Measurements from ENCODE around the gene TSPEAR. TPM values are rescaled to one million over a fixed set of nuclear protein-coding genes. Genes with fewer than 3 reads are reported as not detected.

The TSPEAR gene
- total and polyA plus RNA-seq, 9 of the 15 experiments (the other 6 are each of a cell fraction or from before 2014, with no cell fraction given): not detected

DNA sequence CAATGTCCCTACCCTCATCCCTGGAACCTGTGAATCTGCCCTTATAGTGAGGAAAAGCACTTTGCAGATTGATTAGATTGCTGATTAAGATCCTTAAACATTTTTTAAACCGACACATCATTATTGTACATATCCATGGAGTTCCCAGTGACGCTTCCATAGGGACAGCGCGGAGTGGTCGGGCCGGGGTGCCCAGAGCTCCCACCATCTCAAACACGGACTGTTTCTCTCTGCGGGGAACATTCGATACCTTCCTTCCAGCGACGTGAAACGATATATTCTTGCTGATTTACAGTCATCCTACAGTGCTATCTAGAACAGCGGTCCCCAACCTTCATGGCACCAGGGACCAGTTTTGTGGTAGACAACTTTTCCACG is 10.4 kb downstream of the TSPEAR start:
- intact Hi-C loops (cut with micrococcal nuclease): no loop called here
- Histone ChIP-seq H3K9me3 (replicated peaks; ENCODE audit: control insufficient read depth, insufficient read depth, low read depth, low read length) (no peaks in the 10 kb centered on the region), H3K27ac (ENCODE audit: extremely low read depth, low read depth, low read length) (no peak overlapping the region), H3K4me2 (ENCODE audit: insufficient read depth, low read length) (no peak overlapping the region), H3K27me3 (ENCODE audit: control insufficient read depth in 2 of 2, insufficient read depth in 2 of 2, low read length in 2 of 2) (peaks cover 43 to 83% of the 10 kb centered on the region in 2 experiments), H3K9ac (ENCODE audit: insufficient read depth in 1 of 2, low read depth in 2 of 2, low read length in 2 of 2) (no peak overlapping the region), H2AFZ (ENCODE audit: low read depth, low read length) (no peak overlapping the region), H3K4me3 (no peak overlapping the region), H3K4me1 (replicated peaks in 1 of 2; ENCODE audit: control insufficient read depth in 2 of 2, insufficient read depth in 2 of 2, low read length in 2 of 2) (peaks cover 0 to 7% of the 10 kb centered on the region in 2 experiments; a peak in 1 of 5 replicates), H3K9me1 (ENCODE audit: control insufficient read depth, insufficient read depth, low read length) (peaks cover 3% of the 10 kb centered on the region), H3K79me2 (ENCODE audit: control insufficient read depth, insufficient read depth, low read length) (no peaks in the 10 kb centered on the region), H4K20me1 (replicated peaks; ENCODE audit: control insufficient read depth, insufficient read depth, low read length) (no peaks in the 10 kb centered on the region; the same call in 1 of the 2 replicates), H3K36me3 (ENCODE audit: control insufficient read depth, insufficient read depth, low read length) (no peaks in the 10 kb centered on the region)
- TF ChIP-seq HMBOX1 (IDR thresholded peaks at IDR 0.05) (no peak), HDAC6 (IDR thresholded peaks at IDR 0.05; ENCODE audit: low read depth, low read length) (no peak)
- no TSS peak for BruUV-seq (replicated peaks)
- in situ Hi-C loops (cut with MboI): no loop called here
- no peak for ATAC-seq
- ChIA-PET CTCF (ENCODE audit: low intra/inter-chr PET ratio) (no interaction called here), POLR2A (interaction anchor here (1.1 kb wide), 1 partner anchor 12 kb away, joined by 3 read pairs; no protein-coding TSS in a partner anchor)
- 2% methylated on average over 14 of the region's 14 CpGs for WGBS (ENCODE audit: insufficient coverage, low coverage, missing lambda C conversion rate)
- no peak for DNase-seq (ENCODE audit: extremely low read depth in 1 of 4, low spot score in 3 of 4)
- peak; percentile 19 for FAIRE-seq

DNA sequence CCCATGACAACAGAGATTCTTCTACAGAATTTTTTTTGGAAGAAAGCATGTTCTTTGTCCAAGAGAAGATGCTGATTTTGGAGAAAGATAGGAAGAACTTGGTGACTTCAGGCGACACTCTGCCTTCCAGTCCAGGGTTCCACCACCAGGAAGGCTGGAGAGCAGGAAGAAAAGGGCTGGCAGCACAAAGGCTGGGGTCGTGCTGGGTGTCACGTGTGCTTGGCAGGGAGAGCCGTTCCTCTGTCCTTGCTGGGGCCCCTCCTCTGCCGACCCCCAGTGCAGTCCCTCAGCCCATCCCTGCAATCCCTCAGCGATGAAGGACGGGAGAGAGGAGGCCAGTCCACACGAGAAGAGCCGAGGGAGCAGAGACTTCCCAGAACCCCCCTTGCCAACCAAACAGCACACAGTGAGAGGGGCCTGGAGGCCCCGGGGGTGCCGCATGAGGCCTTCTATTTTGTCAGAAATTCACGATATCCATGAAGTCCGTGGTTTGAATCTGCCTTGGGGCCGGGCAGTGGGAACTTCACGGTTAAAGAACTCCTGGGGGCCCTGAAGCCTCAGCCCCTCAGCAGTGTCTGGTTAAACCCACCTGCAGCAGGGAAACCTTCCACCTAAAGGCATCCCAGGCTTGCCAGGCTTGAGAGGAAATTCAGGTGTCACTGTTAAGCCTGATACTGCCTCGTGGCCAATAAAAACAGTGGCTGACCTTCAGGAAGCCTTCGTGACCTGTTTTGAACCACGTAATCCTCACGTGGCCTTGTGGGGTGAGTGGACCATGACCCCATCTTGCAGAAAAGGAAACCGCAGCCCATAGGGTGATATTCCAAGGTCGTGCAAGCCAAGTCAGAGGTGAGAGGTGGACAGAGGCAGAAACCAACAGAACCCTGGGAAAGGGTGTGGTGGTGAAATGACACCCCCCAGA is 11.0 kb downstream of the TSPEAR start:
- Histone ChIP-seq H3K27me3 (ENCODE audit: control insufficient read depth in 2 of 2, insufficient read depth in 2 of 2, low read length in 2 of 2) (peaks cover 46 to 86% of the 10 kb centered on the region in 2 experiments), H3K4me2 (ENCODE audit: insufficient read depth, low read length) (no peak overlapping the region), H3K36me3 (ENCODE audit: control insufficient read depth, insufficient read depth, low read length) (no peaks in the 10 kb centered on the region), H3K4me1 (replicated peaks in 1 of 2; ENCODE audit: control insufficient read depth in 2 of 2, insufficient read depth in 2 of 2, low read length in 2 of 2) (0 out of 5 replicates have a peak, but pooled peaks cover 0 to 7% of the 10 kb centered on the region in 2 experiments), H2AFZ (ENCODE audit: low read depth, low read length) (no peak overlapping the region), H4K20me1 (replicated peaks; ENCODE audit: control insufficient read depth, insufficient read depth, low read length) (no peaks in the 10 kb centered on the region; the same call in 1 of the 2 replicates), H3K9ac (ENCODE audit: insufficient read depth in 1 of 2, low read depth in 2 of 2, low read length in 2 of 2) (no peak overlapping the region), H3K79me2 (ENCODE audit: control insufficient read depth, insufficient read depth, low read length) (no peaks in the 10 kb centered on the region), H3K4me3 (no peak overlapping the region), H3K27ac (ENCODE audit: extremely low read depth, low read depth, low read length) (no peak overlapping the region), H3K9me1 (ENCODE audit: control insufficient read depth, insufficient read depth, low read length) (peaks cover 3% of the 10 kb centered on the region), H3K9me3 (replicated peaks; ENCODE audit: control insufficient read depth, insufficient read depth, low read depth, low read length) (no peaks in the 10 kb centered on the region)
- in situ Hi-C loops (cut with MboI): no loop called here
- TF ChIP-seq ESRRA (IDR thresholded peaks at IDR 0.05; ENCODE audit: borderline replicate concordance, low read depth) (peak; percentile 44; the same call in 1 of the 2 replicates), NR2C2 (CRISPR knock-in tag; IDR thresholded peaks at IDR 0.05) (no peak), NR2C2 (tag; IDR thresholded peaks at IDR 0.05) (peak; percentile 64; the same call in 1 of the 2 replicates), STAT5A (IDR thresholded peaks at IDR 0.05; ENCODE audit: borderline replicate concordance, low read length) (no peak), HDGF (IDR thresholded peaks at IDR 0.05) (no peak), ILK (tag; IDR thresholded peaks at IDR 0.05; ENCODE audit: borderline replicate concordance, low read depth) (no peak), PHF20 (IDR thresholded peaks at IDR 0.05; ENCODE audit: partially characterized antibody) (no peak), RUNX1 (IDR thresholded peaks at IDR 0.05; ENCODE audit: low read depth) (no peak), CEBPB (tag; IDR thresholded peaks at IDR 0.05) (no peak), LEF1 (IDR thresholded peaks at IDR 0.05) (no peak), NBN (IDR thresholded peaks at IDR 0.05; ENCODE audit: low read depth) (no peak)
- ChIA-PET POLR2A (interaction anchor here (1.2 kb wide), 1 partner anchor 27 kb away, joined by 3 read pairs; no protein-coding TSS in a partner anchor), CTCF (ENCODE audit: low intra/inter-chr PET ratio) (no interaction called here)
- peak in 1 of 4 experiments; percentile 6 for DNase-seq (ENCODE audit: extremely low read depth in 1 of 4, low spot score in 3 of 4)
- intact Hi-C loops (cut with micrococcal nuclease): no loop called here
- 2% methylated on average over 19 of the region's 21 CpGs for WGBS (ENCODE audit: insufficient coverage, low coverage, missing lambda C conversion rate)
- no TSS peak for BruUV-seq (replicated peaks)
- FAIRE-seq: no peak
- ATAC-seq: no peak
